H1 (cell line): ENCODE results near the gene NET1. TPM values are rescaled to one million over a fixed set of nuclear protein-coding genes. Genes with fewer than 3 reads are reported as not detected.

ENCODE experiments used
- ATF3 ChIP-seq: IDR thresholded peaks from 2 replicates; pipeline ENCODE4 v1.6.1; 2011; ENCODE audit warnings: low read depth, mild to moderate bottlenecking, low read length; ENCODE audit not compliant: insufficient read depth
- KDM4A ChIP-seq: IDR thresholded peaks from one replicate; pipeline ENCODE4 v1.7.1; 2012; ENCODE audit warnings: low read depth, mild to moderate bottlenecking, moderate library complexity, low read length, inconsistent platforms; ENCODE audit not compliant: severe bottlenecking
- MAFK ChIP-seq: IDR thresholded peaks from 2 replicates; pipeline ENCODE4 v1.6.1; 2012; ENCODE audit warnings: low read depth, mild to moderate bottlenecking, improper control_type of control experiment, low read length
- RFX5 ChIP-seq: IDR thresholded peaks from 2 replicates; pipeline ENCODE4 v1.6.1; 2011; ENCODE audit warnings: low read depth, low read length, improper control_type of control experiment, borderline replicate concordance
- SRF ChIP-seq: IDR thresholded peaks from 2 replicates; pipeline ENCODE4 v1.6.1; 2011; ENCODE audit warnings: mild to moderate bottlenecking, low read depth, low read length, moderate library complexity
- SUZ12 ChIP-seq: fragments of 200-600 bp; sonication (generic); IDR thresholded peaks from 2 replicates; pipeline ENCODE4 v1.6.1; 2012; ENCODE audit warnings: mild to moderate bottlenecking, inconsistent platforms, low read length, moderate library complexity, mixed read lengths
- polyA plus RNA-seq, 7 experiments: library from polyadenylated mRNA; depleted of rRNA in 3 of 7; stranded (reverse) in 5 of 7; unstranded in 2 of 7; fragments of >200 nt in 5 of 7; fragments of 200-250 nt in 2 of 7; gene quantifications; 1 replicate in 5 of 7; 2 replicates in 1 of 7; 4 replicates in 1 of 7; pipeline versions ENCODE4 v1.2.1 to v1.2.3, GENCODE V29; 2011 to 2013; ENCODE audit warnings: missing spikeins in 2 of 7, mixed read lengths in 2 of 7
- total RNA-seq: library from RNA; stranded (reverse); fragmentation: NEBNext Ultra II Directional; extraction: Animal tissue kit (Norgen Biotek cat#: 25700); gene quantifications from 2 replicates; pipeline ENCODE4 v1.2.1, GENCODE V29; 2021
- TF ChIP-seq, protein P1 (sequence below): fragments of 300-600 bp; sonication (generic); IDR thresholded peaks from 2 replicates; pipeline ENCODE4 v1.7.1; 2012; ENCODE audit warnings: low read length, moderate library complexity, mild to moderate bottlenecking, inconsistent platforms; ENCODE audit not compliant: insufficient replicate concordance

The NET1 gene
- total and polyA plus RNA-seq, 2 of the 8 experiments (the other 6 are each of a cell fraction or from before 2014, with no cell fraction given): 21.5 to 117 TPM

DNA sequence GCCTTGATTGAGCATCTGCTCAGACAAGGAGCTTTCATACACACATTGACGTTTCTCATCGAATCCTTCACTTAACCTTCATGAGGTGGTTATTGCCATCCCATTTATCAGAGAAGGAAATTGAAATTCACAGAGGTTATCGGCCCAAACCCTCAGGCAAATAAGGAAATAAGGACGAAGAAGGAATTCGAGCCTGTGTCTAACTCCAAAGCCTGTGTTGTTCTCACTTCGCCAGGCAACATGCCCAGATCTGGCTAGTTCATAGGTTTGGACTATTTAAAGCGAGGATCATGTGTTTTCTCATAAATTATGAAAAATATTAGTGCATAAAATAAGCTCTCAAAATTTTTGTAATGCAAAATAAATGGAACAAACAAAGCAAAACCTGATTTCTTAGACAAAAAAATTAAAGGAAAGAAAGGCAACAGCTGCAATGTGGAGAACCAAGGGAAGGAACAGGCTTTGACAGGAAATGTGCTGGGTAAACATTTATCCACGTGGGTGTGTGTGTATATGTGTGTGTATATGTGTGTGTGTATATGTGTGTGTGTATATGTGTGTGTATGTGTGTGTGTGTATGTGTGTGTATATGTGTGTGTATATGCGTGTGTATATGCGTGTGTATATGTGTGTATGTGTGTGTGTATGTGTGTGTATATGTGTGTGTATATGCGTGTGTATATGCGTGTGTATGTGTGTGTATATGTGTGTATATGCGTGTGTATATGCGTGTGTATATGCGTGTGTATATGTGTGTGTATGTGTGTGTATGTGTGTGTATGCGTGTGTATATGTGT is 42.8 kb upstream of the NET1 start (continued):
- TF ChIP-seq, protein P1, sequence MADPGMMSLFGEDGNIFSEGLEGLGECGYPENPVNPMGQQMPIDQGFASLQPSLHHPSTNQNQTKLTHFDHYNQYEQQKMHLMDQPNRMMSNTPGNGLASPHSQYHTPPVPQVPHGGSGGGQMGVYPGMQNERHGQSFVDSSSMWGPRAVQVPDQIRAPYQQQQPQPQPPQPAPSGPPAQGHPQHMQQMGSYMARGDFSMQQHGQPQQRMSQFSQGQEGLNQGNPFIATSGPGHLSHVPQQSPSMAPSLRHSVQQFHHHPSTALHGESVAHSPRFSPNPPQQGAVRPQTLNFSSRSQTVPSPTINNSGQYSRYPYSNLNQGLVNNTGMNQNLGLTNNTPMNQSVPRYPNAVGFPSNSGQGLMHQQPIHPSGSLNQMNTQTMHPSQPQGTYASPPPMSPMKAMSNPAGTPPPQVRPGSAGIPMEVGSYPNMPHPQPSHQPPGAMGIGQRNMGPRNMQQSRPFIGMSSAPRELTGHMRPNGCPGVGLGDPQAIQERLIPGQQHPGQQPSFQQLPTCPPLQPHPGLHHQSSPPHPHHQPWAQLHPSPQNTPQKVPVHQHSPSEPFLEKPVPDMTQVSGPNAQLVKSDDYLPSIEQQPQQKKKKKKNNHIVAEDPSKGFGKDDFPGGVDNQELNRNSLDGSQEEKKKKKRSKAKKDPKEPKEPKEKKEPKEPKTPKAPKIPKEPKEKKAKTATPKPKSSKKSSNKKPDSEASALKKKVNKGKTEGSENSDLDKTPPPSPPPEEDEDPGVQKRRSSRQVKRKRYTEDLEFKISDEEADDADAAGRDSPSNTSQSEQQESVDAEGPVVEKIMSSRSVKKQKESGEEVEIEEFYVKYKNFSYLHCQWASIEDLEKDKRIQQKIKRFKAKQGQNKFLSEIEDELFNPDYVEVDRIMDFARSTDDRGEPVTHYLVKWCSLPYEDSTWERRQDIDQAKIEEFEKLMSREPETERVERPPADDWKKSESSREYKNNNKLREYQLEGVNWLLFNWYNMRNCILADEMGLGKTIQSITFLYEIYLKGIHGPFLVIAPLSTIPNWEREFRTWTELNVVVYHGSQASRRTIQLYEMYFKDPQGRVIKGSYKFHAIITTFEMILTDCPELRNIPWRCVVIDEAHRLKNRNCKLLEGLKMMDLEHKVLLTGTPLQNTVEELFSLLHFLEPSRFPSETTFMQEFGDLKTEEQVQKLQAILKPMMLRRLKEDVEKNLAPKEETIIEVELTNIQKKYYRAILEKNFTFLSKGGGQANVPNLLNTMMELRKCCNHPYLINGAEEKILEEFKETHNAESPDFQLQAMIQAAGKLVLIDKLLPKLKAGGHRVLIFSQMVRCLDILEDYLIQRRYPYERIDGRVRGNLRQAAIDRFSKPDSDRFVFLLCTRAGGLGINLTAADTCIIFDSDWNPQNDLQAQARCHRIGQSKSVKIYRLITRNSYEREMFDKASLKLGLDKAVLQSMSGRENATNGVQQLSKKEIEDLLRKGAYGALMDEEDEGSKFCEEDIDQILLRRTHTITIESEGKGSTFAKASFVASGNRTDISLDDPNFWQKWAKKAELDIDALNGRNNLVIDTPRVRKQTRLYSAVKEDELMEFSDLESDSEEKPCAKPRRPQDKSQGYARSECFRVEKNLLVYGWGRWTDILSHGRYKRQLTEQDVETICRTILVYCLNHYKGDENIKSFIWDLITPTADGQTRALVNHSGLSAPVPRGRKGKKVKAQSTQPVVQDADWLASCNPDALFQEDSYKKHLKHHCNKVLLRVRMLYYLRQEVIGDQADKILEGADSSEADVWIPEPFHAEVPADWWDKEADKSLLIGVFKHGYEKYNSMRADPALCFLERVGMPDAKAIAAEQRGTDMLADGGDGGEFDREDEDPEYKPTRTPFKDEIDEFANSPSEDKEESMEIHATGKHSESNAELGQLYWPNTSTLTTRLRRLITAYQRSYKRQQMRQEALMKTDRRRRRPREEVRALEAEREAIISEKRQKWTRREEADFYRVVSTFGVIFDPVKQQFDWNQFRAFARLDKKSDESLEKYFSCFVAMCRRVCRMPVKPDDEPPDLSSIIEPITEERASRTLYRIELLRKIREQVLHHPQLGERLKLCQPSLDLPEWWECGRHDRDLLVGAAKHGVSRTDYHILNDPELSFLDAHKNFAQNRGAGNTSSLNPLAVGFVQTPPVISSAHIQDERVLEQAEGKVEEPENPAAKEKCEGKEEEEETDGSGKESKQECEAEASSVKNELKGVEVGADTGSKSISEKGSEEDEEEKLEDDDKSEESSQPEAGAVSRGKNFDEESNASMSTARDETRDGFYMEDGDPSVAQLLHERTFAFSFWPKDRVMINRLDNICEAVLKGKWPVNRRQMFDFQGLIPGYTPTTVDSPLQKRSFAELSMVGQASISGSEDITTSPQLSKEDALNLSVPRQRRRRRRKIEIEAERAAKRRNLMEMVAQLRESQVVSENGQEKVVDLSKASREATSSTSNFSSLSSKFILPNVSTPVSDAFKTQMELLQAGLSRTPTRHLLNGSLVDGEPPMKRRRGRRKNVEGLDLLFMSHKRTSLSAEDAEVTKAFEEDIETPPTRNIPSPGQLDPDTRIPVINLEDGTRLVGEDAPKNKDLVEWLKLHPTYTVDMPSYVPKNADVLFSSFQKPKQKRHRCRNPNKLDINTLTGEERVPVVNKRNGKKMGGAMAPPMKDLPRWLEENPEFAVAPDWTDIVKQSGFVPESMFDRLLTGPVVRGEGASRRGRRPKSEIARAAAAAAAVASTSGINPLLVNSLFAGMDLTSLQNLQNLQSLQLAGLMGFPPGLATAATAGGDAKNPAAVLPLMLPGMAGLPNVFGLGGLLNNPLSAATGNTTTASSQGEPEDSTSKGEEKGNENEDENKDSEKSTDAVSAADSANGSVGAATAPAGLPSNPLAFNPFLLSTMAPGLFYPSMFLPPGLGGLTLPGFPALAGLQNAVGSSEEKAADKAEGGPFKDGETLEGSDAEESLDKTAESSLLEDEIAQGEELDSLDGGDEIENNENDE: no peak
- TF ChIP-seq RFX5: no peak
- TF ChIP-seq KDM4A: no peak
- TF ChIP-seq ATF3: no peak
- no peak for TF ChIP-seq MAFK
- no peak for TF ChIP-seq SUZ12
- TF ChIP-seq SRF: no peak
